Rectal smooth muscle tissue (tissue), 1 donor: ENCODE data around the gene ARHGEF39.
"Not testable (repeated sequence)": the region's sequence is repeated elsewhere in the genome, so short reads cannot be mapped to it uniquely, and the experiment has no call there.

Source experiments
- H3K27ac ChIP-seq: one replicate; pipeline ENCODE4 v1.7.0; 2013; ENCODE audit warnings: low read depth, low read length, inconsistent platforms
- H3K27me3 ChIP-seq: one replicate; pipeline ENCODE4 v1.7.0; 2013; ENCODE audit warnings: low read length; ENCODE audit not compliant: control insufficient read depth, insufficient read depth
- H3K36me3 ChIP-seq: one replicate; pipeline ENCODE4 v1.7.0; 2013; ENCODE audit warnings: low read length; ENCODE audit not compliant: control insufficient read depth, insufficient read depth
- H3K4me1 ChIP-seq: one replicate; pipeline ENCODE4 v1.7.0; 2013; ENCODE audit warnings: low read length; ENCODE audit not compliant: control insufficient read depth, insufficient read depth
- H3K4me3 ChIP-seq: one replicate; pipeline ENCODE4 v1.7.0; 2013; ENCODE audit warnings: low read length
- H3K9ac ChIP-seq: one replicate; pipeline ENCODE4 v1.7.0; 2013; ENCODE audit warnings: low read length

The ARHGEF39 gene

DNA sequence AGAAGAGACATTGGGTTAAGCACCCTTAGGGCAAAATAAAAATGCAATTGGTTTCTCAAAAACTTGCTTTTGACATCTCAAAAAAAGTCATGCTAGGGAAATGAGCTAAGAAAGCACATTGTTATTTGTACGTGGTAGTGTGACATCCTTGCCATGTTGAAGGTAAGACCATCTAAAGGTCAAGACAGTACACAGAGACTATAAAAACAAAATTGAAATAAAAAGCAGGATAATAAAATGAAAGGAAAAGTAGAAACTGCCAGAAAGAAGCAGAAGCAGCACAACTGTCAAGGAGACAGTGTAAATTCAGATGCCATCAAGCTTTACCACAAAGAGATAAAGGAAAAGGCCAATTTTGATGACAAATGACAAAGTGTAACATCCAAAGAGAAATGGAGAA is 25.8 kb downstream of the ARHGEF39 start:
- H3K27ac ChIP-seq, H3K27me3 ChIP-seq, H3K4me3 ChIP-seq, H3K36me3 ChIP-seq, H3K4me1 ChIP-seq, H3K9ac ChIP-seq: not testable (repeated sequence)

GRCh38 chr9:35638751-35639150 is 26.2 kb downstream of the ARHGEF39 start:
- not testable (repeated sequence) for H3K9ac ChIP-seq, H3K27ac ChIP-seq, H3K36me3 ChIP-seq, H3K4me1 ChIP-seq, H3K4me3 ChIP-seq, H3K27me3 ChIP-seq

DNA sequence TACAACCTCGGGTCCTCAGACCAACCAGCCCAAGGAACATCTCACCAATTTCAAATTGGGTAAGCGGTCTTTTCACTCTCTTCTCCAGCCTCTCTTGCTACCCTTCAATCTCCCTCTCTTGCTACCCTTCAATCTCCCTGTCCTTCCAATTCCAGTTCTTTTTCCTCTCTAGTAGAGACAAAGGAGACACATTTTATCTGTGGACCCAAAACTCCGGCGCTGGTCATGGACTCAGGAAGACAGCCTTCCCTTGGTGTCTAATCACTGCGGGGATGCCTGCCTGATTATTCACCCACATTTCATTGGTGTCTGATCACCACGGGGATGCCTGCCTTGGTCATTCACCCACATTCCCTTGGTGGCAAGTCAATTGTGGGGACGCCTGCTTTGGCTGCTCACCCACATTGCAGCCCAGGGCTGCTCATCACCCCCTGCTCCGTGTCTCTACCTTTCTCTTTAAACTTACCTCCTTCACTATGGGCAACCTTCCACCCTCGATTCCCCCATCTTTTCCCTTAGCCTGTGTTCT is 27.5 kb downstream of the ARHGEF39 start:
- not testable (repeated sequence) for H3K9ac ChIP-seq, H3K4me1 ChIP-seq, H3K4me3 ChIP-seq, H3K27ac ChIP-seq, H3K27me3 ChIP-seq, H3K36me3 ChIP-seq

GRCh38 chr9:35636877-35637246 is 28.1 kb downstream of the ARHGEF39 start:
- H3K27me3 ChIP-seq, H3K36me3 ChIP-seq, H3K4me1 ChIP-seq, H3K9ac ChIP-seq, H3K4me3 ChIP-seq, H3K27ac ChIP-seq: not testable (repeated sequence)

- Histone ChIP-seq H3K4me1 (no peaks in the 10 kb centered on the region), H3K27me3 (no peaks in the 10 kb centered on the region), H3K4me3 (no peak overlapping the region), H3K27ac (no peak overlapping the region), H3K9ac (no peak overlapping the region), H3K36me3 (no peaks in the 10 kb centered on the region)
Measured at GRCh38 chr9:35636135-35636876, 28.7 kb downstream of the ARHGEF39 start.

DNA sequence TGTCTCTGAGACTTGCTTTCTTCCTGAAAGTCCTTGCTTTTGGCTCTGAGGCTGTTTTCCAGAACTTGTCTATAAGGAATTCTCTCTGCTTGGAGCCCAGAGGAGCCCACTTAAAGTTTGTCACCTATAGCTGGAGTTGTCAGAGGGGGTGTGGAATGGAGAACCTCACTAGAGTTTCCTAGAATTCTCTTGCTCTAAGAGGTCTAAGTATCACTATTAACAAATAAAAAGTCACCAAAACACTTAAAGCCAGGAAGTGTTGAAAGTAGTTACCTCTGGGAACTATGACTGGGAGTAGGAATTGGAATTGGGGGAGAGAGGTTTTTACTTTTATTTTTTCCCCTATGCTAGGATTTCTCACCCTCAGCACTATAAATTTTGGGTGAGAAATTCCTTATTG is 29.3 kb downstream of the ARHGEF39 start:
- Histone ChIP-seq H3K27me3 (no peaks in the 10 kb centered on the region), H3K4me3 (no peak overlapping the region), H3K36me3 (no peaks in the 10 kb centered on the region), H3K9ac (no peak overlapping the region), H3K27ac (no peak overlapping the region), H3K4me1 (no peaks in the 10 kb centered on the region)

- no peaks in the 10 kb centered on the region for H3K27me3 ChIP-seq
- no peak overlapping the region for H3K27ac ChIP-seq
- H3K36me3 ChIP-seq, result no peaks in the 10 kb centered on the region
- no peaks in the 10 kb centered on the region for H3K4me1 ChIP-seq
- no peak overlapping the region for H3K9ac ChIP-seq
- no peak overlapping the region for H3K4me3 ChIP-seq
Measured at GRCh38 chr9:35629597-35629996, 35.4 kb downstream of the ARHGEF39 start.

GRCh38 chr9:35628389-35628991 is 36.5 kb downstream of the ARHGEF39 start:
- no peaks in the 10 kb centered on the region for H3K27me3 ChIP-seq
- no peaks in the 10 kb centered on the region for H3K36me3 ChIP-seq
- no peak overlapping the region for H3K27ac ChIP-seq
- H3K9ac ChIP-seq, result no peak overlapping the region
- no peak overlapping the region for H3K4me3 ChIP-seq
- no peaks in the 10 kb centered on the region for H3K4me1 ChIP-seq

GRCh38 chr9:35627575-35627974 is 37.4 kb downstream of the ARHGEF39 start:
- H3K4me3 ChIP-seq, result no peak overlapping the region
- no peaks in the 10 kb centered on the region for H3K4me1 ChIP-seq
- no peaks in the 10 kb centered on the region for H3K27me3 ChIP-seq
- H3K9ac ChIP-seq, result no peak overlapping the region
- H3K36me3 ChIP-seq, result no peaks in the 10 kb centered on the region
- no peak overlapping the region for H3K27ac ChIP-seq

DNA sequence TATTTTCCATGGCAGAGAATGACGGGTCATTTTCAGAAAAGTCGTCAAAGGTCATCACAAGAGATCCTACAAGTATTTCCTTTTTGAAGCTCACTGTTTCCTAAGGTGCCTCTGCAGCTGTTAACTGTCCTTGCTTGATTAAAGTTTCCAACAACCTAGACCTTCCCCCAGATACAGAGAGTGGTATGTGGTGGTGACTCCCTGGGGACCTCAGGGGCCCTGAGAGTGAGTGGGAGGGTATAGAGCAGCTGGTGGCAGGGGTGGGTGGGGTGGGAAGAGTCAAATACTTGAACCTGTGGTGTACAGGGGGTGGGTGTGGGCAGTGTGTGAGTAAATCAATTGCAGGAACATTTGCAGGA is 45.2 kb downstream of the ARHGEF39 start:
- no peak overlapping the region for H3K4me3 ChIP-seq
- no peak overlapping the region for H3K27ac ChIP-seq

GRCh38 chr9:35618854-35619799 is 45.9 kb downstream of the ARHGEF39 start:
- Histone ChIP-seq H3K27ac (no peak overlapping the region), H3K4me1 (no peaks in the 10 kb centered on the region), H3K27me3 (no peaks in the 10 kb centered on the region), H3K36me3 (no peaks in the 10 kb centered on the region), H3K9ac (no peak overlapping the region), H3K4me3 (no peak overlapping the region)

More for the DNA sequence above, 45.2 kb downstream of the ARHGEF39 start:
- Histone ChIP-seq H3K9ac (no peak overlapping the region), H3K36me3 (no peaks in the 10 kb centered on the region), H3K4me1 (no peaks in the 10 kb centered on the region), H3K27me3 (no peaks in the 10 kb centered on the region)

- Histone ChIP-seq H3K9ac (peak within 1 kb of the TSS; percentile 36), H3K4me1 (no peaks in the 10 kb centered on the region), H3K27ac (no peak within 1 kb of the TSS), H3K4me3 (peak within 1 kb of the TSS; percentile 73), H3K27me3 (no peaks in the 10 kb centered on the region), H3K36me3 (no peaks in the 10 kb centered on the region)
Measured at GRCh38 chr9:35618325-35618727, 46.7 kb downstream of the ARHGEF39 start, which contains the start of gene CD72. Gene CD72 (minus strand): TSS chr9:35618413. CDS start chr9:35618303, 110 bp downstream.
